Loucy (cell line): ENCODE data around the gene CASR.

ENCODE experiments used
- EZH2phosphoT487 ChIP-seq: fragments of 200-600 bp; IDR thresholded peaks from 2 replicates; pipeline ENCODE4 v1.6.1; 2018; ENCODE audit warnings: antibody characterized with exemption, mild to moderate bottlenecking, moderate library complexity, borderline replicate concordance
- TF ChIP-seq, protein P1 (sequence below): fragments of 200-600 bp; sonication (generic); conservative IDR thresholded peaks from 2 replicates; pipeline ENCODE4 v1.5.1; 2014; ENCODE audit warnings: mild to moderate bottlenecking, antibody characterized with exemption, low read length

DNA sequence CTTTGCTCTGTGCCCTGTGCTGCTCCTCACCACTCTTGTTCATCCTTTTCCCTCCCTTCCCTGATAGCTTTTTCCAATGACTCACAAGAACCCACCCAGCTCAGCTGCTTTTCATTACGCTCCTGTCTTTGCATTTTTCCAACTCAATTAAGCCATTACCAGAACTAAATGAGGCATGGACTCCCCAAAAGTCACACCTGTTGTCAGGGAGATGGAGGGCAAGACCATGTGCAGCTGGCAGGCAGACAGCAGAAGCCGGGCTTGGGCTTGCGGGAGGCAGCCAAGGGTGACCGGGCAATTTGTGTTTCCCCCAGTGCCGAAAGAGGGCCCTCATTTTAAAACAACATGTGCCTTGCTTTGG is 64.3 kb downstream of the CASR start:
- TF ChIP-seq, protein P1, sequence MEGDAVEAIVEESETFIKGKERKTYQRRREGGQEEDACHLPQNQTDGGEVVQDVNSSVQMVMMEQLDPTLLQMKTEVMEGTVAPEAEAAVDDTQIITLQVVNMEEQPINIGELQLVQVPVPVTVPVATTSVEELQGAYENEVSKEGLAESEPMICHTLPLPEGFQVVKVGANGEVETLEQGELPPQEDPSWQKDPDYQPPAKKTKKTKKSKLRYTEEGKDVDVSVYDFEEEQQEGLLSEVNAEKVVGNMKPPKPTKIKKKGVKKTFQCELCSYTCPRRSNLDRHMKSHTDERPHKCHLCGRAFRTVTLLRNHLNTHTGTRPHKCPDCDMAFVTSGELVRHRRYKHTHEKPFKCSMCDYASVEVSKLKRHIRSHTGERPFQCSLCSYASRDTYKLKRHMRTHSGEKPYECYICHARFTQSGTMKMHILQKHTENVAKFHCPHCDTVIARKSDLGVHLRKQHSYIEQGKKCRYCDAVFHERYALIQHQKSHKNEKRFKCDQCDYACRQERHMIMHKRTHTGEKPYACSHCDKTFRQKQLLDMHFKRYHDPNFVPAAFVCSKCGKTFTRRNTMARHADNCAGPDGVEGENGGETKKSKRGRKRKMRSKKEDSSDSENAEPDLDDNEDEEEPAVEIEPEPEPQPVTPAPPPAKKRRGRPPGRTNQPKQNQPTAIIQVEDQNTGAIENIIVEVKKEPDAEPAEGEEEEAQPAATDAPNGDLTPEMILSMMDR: no peak
- TF ChIP-seq EZH2phosphoT487: no peak
